GM21619 (cell line): Measurements from ENCODE around the gene TMEM184A.
"Not testable (repeated sequence)": the region's sequence is repeated elsewhere in the genome, so short reads cannot be mapped to it uniquely, and the experiment has no call there.

Source experiments
- ATAC-seq: cut with Tn5 transposase; IDR thresholded peaks from one replicate; pipeline ENCODE4 v1.9.1; 2021; ENCODE audit not compliant: unreplicated experiment

The TMEM184A gene

GRCh38 chr7:1529383-1530116 lies 26.5 kb downstream of the TMEM184A start:
- ATAC-seq = no peak

DNA sequence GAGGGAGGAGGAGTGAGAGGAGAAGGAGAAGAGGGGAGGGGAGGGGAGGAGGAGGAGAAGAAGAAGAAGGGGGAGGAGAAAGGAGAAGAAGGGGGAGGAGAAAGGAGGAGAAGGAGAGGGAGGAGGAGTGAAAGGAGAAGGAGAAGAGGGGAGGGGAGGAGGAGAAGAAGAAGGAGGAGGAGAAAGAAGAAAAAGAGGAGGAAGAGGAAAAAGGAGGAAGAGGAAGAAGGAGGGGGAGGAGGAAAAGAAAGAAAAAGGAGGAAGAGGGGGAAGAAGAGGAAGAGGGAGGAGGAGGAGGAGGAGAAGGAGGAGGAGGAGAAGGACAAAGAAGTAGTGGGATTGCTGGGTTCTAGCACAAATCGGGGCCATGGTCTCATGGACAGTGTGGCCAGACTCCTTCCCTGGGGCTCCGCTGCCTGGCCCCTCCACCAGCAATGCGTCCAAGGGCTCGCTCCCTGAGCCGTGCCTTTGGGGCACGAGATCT lies 29.7 kb downstream of the TMEM184A start:
- ATAC-seq = no peak

GRCh38 chr7:1525409-1525808 lies 30.6 kb downstream of the TMEM184A start:
- ATAC-seq = no peak

- ATAC-seq = no peak
These were observed 32.2 kb downstream of the TMEM184A start for GRCh38 chr7:1523844-1524243.

GRCh38 chr7:1523208-1523607 lies 32.8 kb downstream of the TMEM184A start:
- ATAC-seq = no peak

- ATAC-seq = no peak
These were observed 34.5 kb downstream of the TMEM184A start for GRCh38 chr7:1521456-1521855.

DNA sequence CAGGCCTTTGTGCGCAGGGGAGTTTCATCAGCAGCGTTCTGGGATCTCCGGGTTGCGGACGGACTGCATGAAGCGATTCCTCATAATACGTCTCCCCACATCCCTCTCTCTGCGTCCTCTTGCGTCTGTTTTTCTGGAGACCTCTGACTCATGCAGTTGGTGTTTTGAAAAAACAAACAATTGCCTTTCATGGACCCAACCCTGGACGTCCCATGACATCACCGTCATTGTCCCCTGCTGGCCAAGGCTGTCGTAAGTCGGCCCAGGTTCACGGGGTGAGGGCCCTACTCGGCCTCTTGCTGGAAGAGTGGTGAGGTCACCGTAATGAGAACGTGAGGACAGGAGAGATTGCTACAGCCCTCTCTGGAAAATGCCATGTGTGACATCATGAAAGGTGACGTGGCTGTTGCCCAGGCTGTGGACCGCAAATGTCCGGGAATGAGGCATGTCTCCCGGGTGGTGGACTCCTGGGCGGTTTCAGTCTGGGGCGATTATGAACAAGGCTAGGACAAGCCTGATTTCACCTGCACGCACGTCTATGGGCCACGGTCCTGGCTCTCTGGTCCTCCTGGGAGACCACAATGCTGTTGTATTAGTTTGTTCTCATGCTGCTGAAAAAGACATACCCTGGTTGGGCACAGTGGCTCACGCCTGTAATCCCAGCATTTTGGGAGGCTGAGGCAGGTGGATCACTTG lies 35.3 kb downstream of the TMEM184A start:
- no peak for ATAC-seq

GRCh38 chr7:1519322-1519922 lies 36.6 kb downstream of the TMEM184A start:
- ATAC-seq = not testable (repeated sequence)

GRCh38 chr7:1516586-1517251 lies 39.3 kb downstream of the TMEM184A start:
- no peak for ATAC-seq

- not testable (repeated sequence) for ATAC-seq
These were observed 40.5 kb downstream of the TMEM184A start for GRCh38 chr7:1515509-1515967.

DNA sequence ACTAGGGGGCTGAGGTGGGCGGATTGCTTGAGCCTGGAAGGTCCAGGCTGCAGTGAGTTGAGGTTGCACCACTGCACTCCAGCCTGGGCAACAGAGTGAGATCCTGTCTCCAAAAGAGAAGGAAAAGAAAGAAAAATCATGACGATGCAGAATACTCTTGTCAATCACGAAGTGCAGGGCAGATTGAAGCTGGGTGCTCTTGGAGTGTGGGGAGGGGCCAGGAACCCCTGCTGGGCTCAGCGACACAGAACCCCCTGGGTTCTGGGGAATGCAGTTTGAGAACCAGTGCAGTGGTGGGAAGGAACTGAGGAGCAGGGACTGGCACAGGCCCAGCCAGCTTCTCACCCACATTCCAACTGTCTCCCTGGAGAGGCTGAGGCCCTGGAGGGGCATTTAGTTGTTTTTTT lies 41.0 kb downstream of the TMEM184A start:
- ATAC-seq = no peak

DNA sequence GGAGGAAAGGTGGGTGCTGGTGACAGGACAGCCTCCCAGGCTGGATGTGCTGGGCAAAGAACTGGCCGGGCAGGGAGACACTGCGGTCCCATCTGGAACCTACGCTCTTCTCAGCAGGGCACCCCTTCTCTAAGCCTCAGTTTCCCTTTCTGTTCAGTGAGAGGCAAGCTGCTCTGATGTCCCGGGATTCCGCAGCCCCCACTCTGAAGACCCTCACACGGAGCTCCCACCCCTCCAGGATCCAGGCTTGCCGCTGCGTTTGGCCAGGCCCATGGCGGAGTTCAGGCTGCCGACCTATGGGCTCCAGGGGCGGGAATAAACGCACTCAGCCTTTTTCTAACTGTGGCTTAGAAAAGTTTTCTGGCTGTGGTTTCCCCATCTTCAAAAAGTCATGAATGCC lies 41.6 kb downstream of the TMEM184A start:
- no peak for ATAC-seq

- no peak for ATAC-seq
These were observed 42.3 kb downstream of the TMEM184A start for GRCh38 chr7:1513657-1514095.

DNA sequence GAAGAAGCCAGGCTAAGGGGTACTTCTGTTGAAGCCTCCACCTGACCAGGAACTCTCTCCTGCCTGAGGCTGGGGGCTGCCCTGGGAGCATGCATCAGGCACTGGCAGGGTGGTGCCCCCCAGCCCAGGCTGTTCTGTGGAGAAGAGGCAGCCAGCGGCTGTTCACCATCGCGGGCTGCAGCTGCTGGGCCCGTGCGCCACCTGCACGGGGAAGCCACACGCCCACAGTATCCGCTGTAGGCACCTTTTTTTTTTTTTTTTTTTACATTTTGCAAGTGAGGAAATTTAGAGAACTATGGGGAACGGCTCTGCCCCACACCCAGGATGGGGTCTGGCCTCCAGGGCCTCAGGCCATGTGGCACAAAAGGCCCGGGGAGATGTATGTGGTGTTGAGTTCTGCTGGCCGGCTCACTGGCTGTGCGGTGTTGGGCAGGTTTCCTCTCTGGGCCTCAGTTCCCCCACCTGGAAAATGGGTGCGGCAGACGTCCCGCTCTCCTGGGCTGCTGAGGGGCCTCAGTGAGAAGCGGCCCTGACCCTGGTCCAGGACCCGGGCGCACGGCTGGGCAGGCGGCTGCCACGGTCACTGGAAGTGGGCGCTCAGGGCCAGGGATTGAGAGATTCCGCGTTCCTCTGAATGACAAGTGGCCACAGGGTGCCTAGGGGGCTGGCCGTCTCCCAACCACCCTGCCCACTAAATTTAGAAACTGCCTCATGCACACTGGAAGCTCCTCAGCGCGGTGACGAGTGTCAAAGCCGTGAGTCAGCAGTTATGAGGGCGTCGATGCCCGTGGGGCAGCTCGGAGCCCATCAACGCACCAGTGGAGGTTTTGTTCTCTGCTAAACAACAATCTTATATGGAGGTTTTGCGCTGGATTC lies 43.0 kb downstream of the TMEM184A start:
- peak; percentile 44 for ATAC-seq

GRCh38 chr7:1511444-1512422 lies 44.3 kb downstream of the TMEM184A start:
- ATAC-seq = no peak

- no peak for ATAC-seq
These were observed 45.2 kb downstream of the TMEM184A start for GRCh38 chr7:1510780-1511154.

- no peak for ATAC-seq
These were observed 46.8 kb downstream of the TMEM184A start for GRCh38 chr7:1509226-1509625.

DNA sequence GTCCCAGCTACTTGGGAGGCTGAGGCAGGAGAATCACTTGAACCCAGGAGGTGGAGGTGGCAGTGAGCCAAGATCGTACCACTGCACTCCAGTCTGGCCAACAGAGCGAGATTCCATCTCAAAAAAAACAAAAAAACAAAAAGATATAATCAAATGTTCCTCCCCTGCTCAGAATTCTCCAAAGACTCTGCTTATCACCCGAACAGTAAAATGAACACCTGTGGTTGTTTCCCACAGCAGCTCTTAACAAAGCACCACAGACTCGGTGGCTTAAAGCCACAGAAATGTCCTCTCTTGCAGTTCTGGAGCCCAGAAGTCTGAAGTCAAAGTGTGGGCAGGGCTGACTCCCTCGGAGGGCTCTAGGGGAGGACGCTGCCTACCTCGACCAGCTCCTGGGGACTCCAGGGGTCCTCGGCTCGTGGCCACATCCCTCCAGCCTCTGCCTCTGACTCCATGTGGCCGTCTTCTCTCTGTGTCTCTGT lies 47.7 kb downstream of the TMEM184A start:
- ATAC-seq = no peak
